SK-N-SH (cell line): ENCODE data around the gene YWHAH. TPM values are rescaled to one million over a fixed set of nuclear protein-coding genes. Genes with fewer than 3 reads are reported as not detected.

Experiments used
- CTCF ChIA-PET: fragments of 300-600, 350-600 bp; formaldehyde crosslinking; extraction: SDS; loops from one replicate; lab custom pipeline; 2021; lab: Yijun Ruan, JAX
- POLR2A ChIA-PET: fragments of 350-600 bp; sonication (Branson Sonifier 250); formaldehyde crosslinking; extraction: SDS; loops from one replicate; lab custom pipeline; 2020; ENCODE audit warnings: antibody characterized with exemption, inconsistent platforms; lab: Yijun Ruan, JAX
- DNase-seq: peaks from one replicate; pipeline ENCODE4 v3.0.0; 2012
- H2AFZ ChIP-seq: fragments of 200-600 bp; sonication (generic); 2 replicates; pipeline ENCODE4 v1.8.1; 2016; ENCODE audit warnings: antibody characterized with exemption, mild to moderate bottlenecking, low read depth
- H3F3A ChIP-seq: fragments of 200-600 bp; sonication (generic); replicated peaks from 2 replicates; pipeline ENCODE3; 2016; ENCODE audit warnings: antibody characterized with exemption, mild to moderate bottlenecking; ENCODE audit not compliant: insufficient read depth
- H3K27ac ChIP-seq, 2 experiments: fragments of 200-500 bp in 1 of 2; fragments of 200-600 bp in 1 of 2; sonication (Bioruptor generic) in 1 of 2; sonication (generic), shearing (Covaris generic) in 1 of 2; 2 replicates each; pipeline versions ENCODE4 v1.5.1 to v1.6.1; 2014 to 2016; ENCODE audit warnings: low read depth in 2 of 2, inconsistent platforms in 1 of 2, low read length in 1 of 2, mild to moderate bottlenecking in 1 of 2, mixed read lengths in 1 of 2
- H3K27me3 ChIP-seq: fragments of 200-600 bp; sonication (generic), shearing (Covaris generic); 2 replicates; pipeline ENCODE4 v1.6.1; 2016; ENCODE audit warnings: mixed run types; ENCODE audit not compliant: insufficient read depth
- H3K36me3 ChIP-seq, 2 experiments: fragments of 200-500 bp in 1 of 2; fragments of 200-600 bp in 1 of 2; sonication (Bioruptor generic) in 1 of 2; sonication (generic) in 1 of 2; replicated peaks in 1 of 2; 2 replicates each; pipeline versions ENCODE3 to v1.5.1; 2014 to 2016; ENCODE audit warnings: low read length in 1 of 2, mild to moderate bottlenecking in 1 of 2; ENCODE audit not compliant: insufficient read depth in 2 of 2, control insufficient read depth in 1 of 2
- H3K4me1 ChIP-seq, 2 experiments: fragments of 200-500 bp in 1 of 2; fragments of 200-600 bp in 1 of 2; sonication (Bioruptor generic) in 1 of 2; sonication (generic), shearing (Covaris generic) in 1 of 2; 2 replicates each; pipeline versions ENCODE4 v1.5.1 to v1.6.1; 2014 to 2016; ENCODE audit warnings: low read depth in 1 of 2, low read length in 1 of 2, mixed run types in 1 of 2; ENCODE audit not compliant: insufficient read depth in 2 of 2, control insufficient read depth in 1 of 2
- H3K4me2 ChIP-seq: fragments of 200-600 bp; sonication (generic), shearing (Covaris generic); 2 replicates; pipeline ENCODE4 v1.6.1; 2017; ENCODE audit warnings: mixed run types
- H3K4me3 ChIP-seq, 2 experiments: fragments of 200-500 bp in 1 of 2; fragments of 200-600 bp in 1 of 2; sonication (Bioruptor generic) in 1 of 2; sonication (generic), shearing (Covaris generic) in 1 of 2; 2 replicates each; pipeline versions ENCODE4 v1.5.1 to v1.8.1; 2014 to 2016; ENCODE audit warnings: low read depth in 2 of 2, inconsistent platforms in 1 of 2, low read length in 1 of 2, mild to moderate bottlenecking in 1 of 2, mixed read lengths in 1 of 2, moderate library complexity in 1 of 2
- H3K79me2 ChIP-seq: fragments of 200-600 bp; sonication (generic); 2 replicates; pipeline ENCODE4 v1.8.1; 2017; ENCODE audit warnings: mild to moderate bottlenecking; ENCODE audit not compliant: insufficient read depth
- H3K9ac ChIP-seq: fragments of 200-600 bp; sonication (generic); 2 replicates; pipeline ENCODE4 v1.6.1; 2017; ENCODE audit warnings: mixed run types
- H3K9me2 ChIP-seq: fragments of 200-600 bp; sonication (generic); 2 replicates; pipeline ENCODE4 v1.6.1; 2017; ENCODE audit warnings: mixed run types
- H3K9me3 ChIP-seq: fragments of 200-600 bp; sonication (generic); 2 replicates; pipeline ENCODE4 v1.6.1; 2017; ENCODE audit warnings: mixed run types, mild to moderate bottlenecking, moderate library complexity
- H4K20me1 ChIP-seq: fragments of 200-600 bp; sonication (generic); 2 replicates; pipeline ENCODE4 v1.6.1; 2017; ENCODE audit warnings: mild to moderate bottlenecking, mixed run types; ENCODE audit not compliant: insufficient read depth
- CHD2 ChIP-seq: fragments of 150-350 bp; IDR thresholded peaks from 2 replicates; pipeline ENCODE4 v1.6.1; 2018; ENCODE audit warnings: low read length; ENCODE audit not compliant: partially characterized antibody
- CTCF ChIP-seq: fragments of 200-600 bp; sonication (generic); IDR thresholded peaks from 2 replicates; pipeline ENCODE4 v1.6.1; 2017; ENCODE audit warnings: antibody characterized with exemption, mild to moderate bottlenecking, moderate library complexity
- FOSL2 ChIP-seq: IDR thresholded peaks from 2 replicates; pipeline ENCODE4 v1.4.0; 2012; ENCODE audit warnings: low read depth, mild to moderate bottlenecking, moderate library complexity, borderline replicate concordance
- FOXM1 ChIP-seq: IDR thresholded peaks from 2 replicates; pipeline ENCODE4 v1.4.0; 2012; ENCODE audit warnings: low read depth, mild to moderate bottlenecking
- POLR2AphosphoS5 ChIP-seq: IDR thresholded peaks from 2 replicates; pipeline ENCODE4 v1.6.1; 2012; ENCODE audit warnings: low read depth, low read length
- RCOR1 ChIP-seq: fragments of 150-350 bp; IDR thresholded peaks from 2 replicates; pipeline ENCODE4 v1.6.1; 2017; ENCODE audit warnings: antibody characterized with exemption, low read length
- REST ChIP-seq: IDR thresholded peaks from 2 replicates; pipeline ENCODE4 v1.6.1; 2012; ENCODE audit warnings: mild to moderate bottlenecking, low read depth, low read length, moderate library complexity
- RFX5 ChIP-seq: IDR thresholded peaks from 2 replicates; pipeline ENCODE4 v1.6.1; 2012; ENCODE audit warnings: mild to moderate bottlenecking, improper control_type of control experiment, low read length
- SIN3A ChIP-seq: IDR thresholded peaks from 2 replicates; pipeline ENCODE4 v1.6.1; 2012; ENCODE audit warnings: low read depth, mild to moderate bottlenecking, low read length, moderate library complexity, borderline replicate concordance
- TCF12 ChIP-seq: IDR thresholded peaks from 2 replicates; pipeline ENCODE4 v1.4.0; 2012
- USF2 ChIP-seq: fragments of 150-350 bp; IDR thresholded peaks from 2 replicates; pipeline ENCODE4 v1.6.1; 2017; ENCODE audit warnings: antibody characterized with exemption, low read length, low read depth, borderline replicate concordance
- WGBS: methylation state at CpG from one replicate; pipeline ENCODE4 v1.1.6; 2017; ENCODE audit warnings: low lambda C conversion rate; 5-methylcytosine and 5-hydroxymethylcytosine counted together
- polyA plus RNA-seq, 3 experiments: library from polyadenylated mRNA; depleted of rRNA; stranded (reverse); fragments of >200 nt; gene quantifications; 2 replicates each; pipeline ENCODE4 v1.2.3, GENCODE V29; 2012

Gene YWHAH
- polyA plus RNA-seq, 1 of the 3 experiments (the other 2 are of a cell fraction) = 102 TPM

GRCh38 chr22:31926024-31926423, 18.3 kb upstream of the YWHAH start:
- TF ChIP-seq RCOR1 = no peak
- no peak for TF ChIP-seq FOXM1
- TF ChIP-seq SIN3A = no peak
- TF ChIP-seq RFX5 = no peak
- no peak for TF ChIP-seq USF2
- no peak for TF ChIP-seq REST
- no peak for TF ChIP-seq CTCF
- no peak for TF ChIP-seq TCF12
- TF ChIP-seq FOSL2 = no peak
- TF ChIP-seq POLR2AphosphoS5 = no peak
- TF ChIP-seq CHD2 = no peak
- POLR2A ChIA-PET = no interaction called here
- Histone ChIP-seq H3K4me1 (peaks cover 0 to 41% of the 10 kb centered on the region in 2 experiments; a peak in 2 of 4 replicates), H3K9me3 (no peaks in the 10 kb centered on the region), H3K79me2 (no peaks in the 10 kb centered on the region), H2AFZ (no peak overlapping the region), H3K27me3 (no peaks in the 10 kb centered on the region), H3K9ac (no peak overlapping the region), H3K4me2 (no peak overlapping the region), H3K4me3 (no peak overlapping the region), H4K20me1 (no peaks in the 10 kb centered on the region), H3F3A (no peaks in the 10 kb centered on the region), H3K9me2 (no peaks in the 10 kb centered on the region), H3K27ac (peak overlapping the region in 1 of 2 experiments; percentile 93; a peak in 2 of 4 replicates), H3K36me3 (no peaks in the 10 kb centered on the region)
- CTCF ChIA-PET = interaction anchor here (0.9 kb wide), 1 partner anchor 19 kb away, joined by 3 read pairs; no protein-coding TSS in a partner anchor
- 58% methylated on average over 1 of the region's 1 CpG for WGBS
- DNase-seq = no peak
